ENCODE data around the gene TMEM147.

DNA sequence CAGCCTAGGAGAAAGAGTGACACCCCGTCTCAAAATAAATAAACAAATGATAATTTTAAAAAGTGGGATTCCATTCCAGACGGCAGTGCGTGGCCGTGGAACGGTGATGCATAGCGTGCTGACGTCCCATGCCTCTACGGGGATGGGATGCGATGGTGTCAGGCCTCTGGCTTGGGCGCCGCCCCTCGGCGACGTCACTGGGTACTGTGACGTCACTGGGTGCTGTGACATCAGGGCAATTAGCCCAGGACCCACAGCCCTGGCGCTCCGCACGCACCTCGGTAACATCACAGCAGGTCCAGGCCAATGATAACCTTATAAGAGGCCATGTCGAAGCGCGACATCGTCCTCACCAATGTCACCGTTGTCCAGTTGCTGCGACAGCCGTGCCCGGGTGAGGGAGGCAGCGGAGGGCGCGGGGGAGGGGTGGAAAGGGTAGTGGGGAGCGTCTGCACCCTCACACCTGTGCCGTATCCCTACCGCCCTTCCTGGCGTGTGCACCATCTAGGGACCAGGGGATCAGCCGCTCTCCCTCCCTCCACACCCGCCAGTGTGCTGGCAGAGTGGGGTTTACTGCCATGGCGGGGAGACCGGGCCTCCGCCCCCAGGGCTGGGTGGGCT, 12.1 kb upstream of the TMEM147 start, which contains the start of gene GAPDHS:
- TF ChIP-seq, protein P1, sequence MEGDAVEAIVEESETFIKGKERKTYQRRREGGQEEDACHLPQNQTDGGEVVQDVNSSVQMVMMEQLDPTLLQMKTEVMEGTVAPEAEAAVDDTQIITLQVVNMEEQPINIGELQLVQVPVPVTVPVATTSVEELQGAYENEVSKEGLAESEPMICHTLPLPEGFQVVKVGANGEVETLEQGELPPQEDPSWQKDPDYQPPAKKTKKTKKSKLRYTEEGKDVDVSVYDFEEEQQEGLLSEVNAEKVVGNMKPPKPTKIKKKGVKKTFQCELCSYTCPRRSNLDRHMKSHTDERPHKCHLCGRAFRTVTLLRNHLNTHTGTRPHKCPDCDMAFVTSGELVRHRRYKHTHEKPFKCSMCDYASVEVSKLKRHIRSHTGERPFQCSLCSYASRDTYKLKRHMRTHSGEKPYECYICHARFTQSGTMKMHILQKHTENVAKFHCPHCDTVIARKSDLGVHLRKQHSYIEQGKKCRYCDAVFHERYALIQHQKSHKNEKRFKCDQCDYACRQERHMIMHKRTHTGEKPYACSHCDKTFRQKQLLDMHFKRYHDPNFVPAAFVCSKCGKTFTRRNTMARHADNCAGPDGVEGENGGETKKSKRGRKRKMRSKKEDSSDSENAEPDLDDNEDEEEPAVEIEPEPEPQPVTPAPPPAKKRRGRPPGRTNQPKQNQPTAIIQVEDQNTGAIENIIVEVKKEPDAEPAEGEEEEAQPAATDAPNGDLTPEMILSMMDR (IDR thresholded peaks at IDR 0.05): no peak
- no peak for TF ChIP-seq POLR2A (IDR thresholded peaks at IDR 0.05)
